NB4 (cell line): ENCODE results near the gene EFNA3.

Experiments used
- DNase-seq: peaks from one replicate; pipeline ENCODE4 v3.0.0; 2010; ENCODE audit warnings: low read depth
- H3K4me3 ChIP-seq: one replicate; pipeline ENCODE4 v1.5.1; 2011; ENCODE audit warnings: mild to moderate bottlenecking, low read depth, low read length, moderate library complexity
- CTCF ChIP-seq: IDR thresholded peaks from one replicate; pipeline ENCODE4 v1.5.1; 2012; ENCODE audit warnings: low read depth, low read length
- MAX ChIP-seq: IDR thresholded peaks from 2 replicates; pipeline ENCODE4 v1.6.1; 2011; ENCODE audit warnings: low read depth, low read length
- MYC ChIP-seq: IDR thresholded peaks from 2 replicates; pipeline ENCODE4 v1.6.1; 2011; ENCODE audit warnings: low read depth, low read length
- POLR2A ChIP-seq: IDR thresholded peaks from 2 replicates; pipeline ENCODE4 v1.6.1; 2011; ENCODE audit warnings: mild to moderate bottlenecking; ENCODE audit not compliant: insufficient read length; ENCODE audit errors: extremely low read depth

The EFNA3 gene

GRCh38 chr1:155063550-155064110 lies 15.0 kb upstream of the EFNA3 start, which contains the start of gene EFNA4:
Gene EFNA4, plus strand, starts transcription at chr1:155063740. Its CDS starts 84 bp downstream, at chr1:155063824.
- peak within 1 kb of the TSS; percentile 52 for H3K4me3 ChIP-seq
- peak; percentile 91 for DNase-seq
- peak; percentile 55 for TF ChIP-seq POLR2A
- TF ChIP-seq CTCF: no peak

GRCh38 chr1:155064111-155064831 lies 14.4 kb upstream of the EFNA3 start:
- peak; percentile 39 for DNase-seq
- peak overlapping the region; percentile 25 for H3K4me3 ChIP-seq
- TF ChIP-seq MAX: 0 out of 2 replicates have a peak, but pooled peaks have one; percentile 3
- no peak for TF ChIP-seq MYC

- TF ChIP-seq MAX: no peak
- no peak for TF ChIP-seq MYC
- no peak for TF ChIP-seq POLR2A
- no peak for TF ChIP-seq CTCF
- H3K4me3 ChIP-seq: no peak overlapping the region
- no peak for DNase-seq
These were observed 13.7 kb upstream of the EFNA3 start for GRCh38 chr1:155064832-155065429.

- TF ChIP-seq MYC (no peak), POLR2A (no peak), CTCF (no peak), MAX (no peak)
- H3K4me3 ChIP-seq: no peak overlapping the region
- DNase-seq: no peak
These were observed 11.9 kb upstream of the EFNA3 start for GRCh38 chr1:155066777-155067176.

- TF ChIP-seq MYC (no peak), MAX (no peak), POLR2A (no peak), CTCF (no peak)
- H3K4me3 ChIP-seq: no peak overlapping the region
- no peak for DNase-seq
These were observed 10.0 kb upstream of the EFNA3 start for GRCh38 chr1:155068599-155068998.

- H3K4me3 ChIP-seq: no peak overlapping the region
- TF ChIP-seq CTCF (no peak), POLR2A (no peak), MAX (no peak), MYC (no peak)
- no peak for DNase-seq
These were observed 9.0 kb upstream of the EFNA3 start for GRCh38 chr1:155069551-155070157.
